K562 (cell line): ENCODE measurements around the gene PGA3. TPM values are rescaled to one million over a fixed set of nuclear protein-coding genes. Genes with fewer than 3 reads are reported as not detected.

Source experiments
- CREBBP ChIP-seq: IDR thresholded peaks from one replicate; pipeline ENCODE4 v1.6.1; 2012; ENCODE audit warnings: low read depth, mild to moderate bottlenecking, control low read depth, inconsistent platforms, low read length
- HLTF ChIP-seq: fragments of 450-650 bp; IDR thresholded peaks from 2 replicates; pipeline ENCODE4 v1.6.1; 2016
- LEF1 ChIP-seq: fragments of 450-650 bp; IDR thresholded peaks from 2 replicates; pipeline ENCODE4 v1.6.1; 2016; ENCODE audit warnings: mild to moderate bottlenecking
- MCM3 ChIP-seq: fragments of 450-650 bp; IDR thresholded peaks from 2 replicates; pipeline ENCODE4 v1.6.1; 2016
- NELFE ChIP-seq: IDR thresholded peaks from 2 replicates; pipeline ENCODE4 v1.6.1; 2011; ENCODE audit warnings: mild to moderate bottlenecking; ENCODE audit not compliant: insufficient read depth, insufficient read length
- NFXL1 ChIP-seq: fragments of 450-650 bp; formaldehyde crosslinking; IDR thresholded peaks from 2 replicates; pipeline ENCODE4 v1.4.0; 2021; ENCODE audit warnings: mild to moderate bottlenecking
- PRPF4 ChIP-seq: fragments of 200-400 bp; formaldehyde crosslinking; IDR thresholded peaks from one replicate; pipeline ENCODE4 v1.6.1; 2017; ENCODE audit warnings: low read length, low read depth, mild to moderate bottlenecking; ENCODE audit not compliant: insufficient read depth, poor library complexity, severe bottlenecking
- RBM22 ChIP-seq: fragments of 200-400 bp; formaldehyde crosslinking; IDR thresholded peaks from 2 replicates; pipeline ENCODE4 v1.6.1; 2018; ENCODE audit warnings: low read length, low read depth; ENCODE audit not compliant: poor library complexity, severe bottlenecking
- SMAD1 ChIP-seq: fragments of 150-350 bp; IDR thresholded peaks from 2 replicates; pipeline ENCODE4 v1.6.1; 2014; ENCODE audit warnings: low read length, low read depth; ENCODE audit not compliant: partially characterized antibody
- TAF1 ChIP-seq: IDR thresholded peaks from 2 replicates; pipeline ENCODE4 v1.6.1; 2011; ENCODE audit warnings: mild to moderate bottlenecking, low read length, moderate library complexity; ENCODE audit not compliant: insufficient read depth, control insufficient read depth, severe bottlenecking; ENCODE audit errors: extremely low read depth
- ZFP36 ChIP-seq: fragments of 150-350 bp; IDR thresholded peaks from 2 replicates; pipeline ENCODE4 v1.6.1; 2018; ENCODE audit warnings: low read length, low read depth; ENCODE audit not compliant: partially characterized antibody
- ZNF253 ChIP-seq: fragments of 250-450 bp; sonication (Bioruptor Pico); conservative IDR thresholded peaks from 2 replicates; pipeline ENCODE4 v1.6.1; 2021; ENCODE audit warnings: mild to moderate bottlenecking
- ZNF282 ChIP-seq: sonication (generic); formaldehyde crosslinking; IDR thresholded peaks from 2 replicates; pipeline ENCODE4 v1.8.1; 2023; ENCODE audit warnings: missing genetic modification reagents
- ZNF668 ChIP-seq: fragments of 250-450 bp; sonication (Bioruptor Pico); IDR thresholded peaks from 2 replicates; pipeline ENCODE4 v1.8.0; 2022; ENCODE audit warnings: mild to moderate bottlenecking, inconsistent platforms
- ZNF75A ChIP-seq: fragments of 450-650 bp; formaldehyde crosslinking; IDR thresholded peaks from 2 replicates; pipeline ENCODE4 v1.4.0; 2020; ENCODE audit warnings: mild to moderate bottlenecking
- polyA plus RNA-seq, 8 experiments: library from polyadenylated mRNA; depleted of rRNA in 4 of 8; stranded (reverse) in 5 of 8; unstranded in 3 of 8; fragments of >200 nt; fragmentation: Nextera tagmentation in 2 of 8; fragmentation: Illumina TruSeq in 1 of 8; extraction: Ambion mirVana in 2 of 8; extraction: Trizol in 1 of 8; gene quantifications; 2 replicates each; pipeline versions ENCODE4 v1.2.1 to v1.2.3, GENCODE V29; 2011 to 2014; ENCODE audit warnings: inconsistent platforms in 1 of 8, missing spikeins in 1 of 8
- total RNA-seq, 7 experiments: library from RNA; depleted of rRNA in 6 of 7; stranded (reverse); fragments of >200 nt in 6 of 7; fragmentation: Illumina TruSeq in 2 of 7; extraction: Trizol in 2 of 7; gene quantifications; 2 replicates each; pipeline versions ENCODE4 v1.2.1 to v1.2.3, GENCODE V29; 2011 to 2021; ENCODE audit warnings: low replicate concordance in 1 of 7
- TF ChIP-seq, protein P1 (sequence below): sonication (generic); formaldehyde crosslinking; IDR thresholded peaks from 2 replicates; pipeline ENCODE4 v1.8.0; 2022; ENCODE audit warnings: mild to moderate bottlenecking, low read depth, missing genetic modification reagents
- TF ChIP-seq, protein P2 (sequence below): fragments of 250-450 bp; sonication (Bioruptor Pico); IDR thresholded peaks from 2 replicates; pipeline ENCODE4 v1.8.0; 2022; ENCODE audit warnings: moderate library complexity, mild to moderate bottlenecking, inconsistent platforms
- TF ChIP-seq, protein P3 (sequence below): fragments of 450-650 bp; IDR thresholded peaks from 2 replicates; pipeline ENCODE4 v1.6.1; 2016
- TF ChIP-seq, protein P4 (sequence below): fragments of 200-400 bp; formaldehyde crosslinking; IDR thresholded peaks from 2 replicates; pipeline ENCODE4 v1.6.1; 2017; ENCODE audit warnings: mild to moderate bottlenecking, low read depth, low read length, moderate library complexity
- TF ChIP-seq, protein P5 (sequence below): fragments of 250-450 bp; sonication (Bioruptor Pico); IDR thresholded peaks from 2 replicates; pipeline ENCODE4 v1.5.0; 2021; ENCODE audit warnings: mild to moderate bottlenecking, moderate library complexity

Gene PGA3
- total and polyA plus RNA-seq, 9 of the 15 experiments (the other 6 are each of a cell fraction or from before 2014, with no cell fraction given), result 0.15 to 0.18 (median 0.18) TPM; not detected in 6

DNA sequence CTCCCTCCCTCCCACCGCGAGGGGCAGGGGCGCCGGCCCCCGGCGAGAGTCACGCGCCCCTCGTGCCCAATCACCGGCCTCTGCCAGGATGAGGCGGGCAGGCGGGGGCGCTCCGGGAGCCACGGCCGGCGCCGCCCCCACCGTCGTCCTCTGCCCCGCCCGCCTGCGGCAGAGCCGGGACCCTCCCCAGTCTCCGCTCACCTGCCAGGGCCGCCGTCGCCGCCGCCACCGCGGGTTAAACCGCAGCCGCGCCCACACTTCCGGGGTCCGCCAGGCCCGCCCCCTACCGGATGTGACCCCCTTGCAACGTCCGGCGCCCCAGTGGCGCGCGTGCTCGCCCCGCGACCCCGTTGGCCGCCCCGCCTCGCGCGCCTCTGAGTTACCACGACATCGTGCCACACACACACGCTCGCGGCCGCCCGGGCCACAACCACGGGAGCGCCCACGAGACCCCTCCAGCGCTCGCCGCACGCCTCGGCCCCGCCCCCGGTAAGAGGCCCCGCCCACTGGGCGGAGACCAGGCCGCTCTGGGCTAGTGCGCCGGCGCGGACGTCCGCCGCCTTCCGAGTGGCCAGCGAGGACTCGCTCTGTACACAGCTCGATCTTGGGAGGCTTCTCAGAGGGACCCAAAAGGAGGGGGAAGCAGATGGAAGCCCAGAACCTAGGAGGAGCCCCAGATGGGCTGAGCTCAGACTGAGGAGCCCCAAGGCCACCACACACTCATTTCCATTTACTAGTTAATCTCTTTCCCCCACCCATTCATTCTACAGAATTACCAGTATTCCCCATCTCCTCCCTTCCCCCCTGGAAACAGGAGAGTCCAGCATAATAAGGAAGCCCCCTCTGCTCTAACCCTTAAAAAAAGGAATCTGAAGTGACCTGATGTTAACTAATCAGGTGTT, 41.9 kb upstream of the PGA3 start, which contains the start of gene VPS37C (continued):
- TF ChIP-seq ZNF668, result no peak
- no peak for TF ChIP-seq HLTF
- no peak for TF ChIP-seq ZFP36
- no peak for TF ChIP-seq PRPF4
- TF ChIP-seq CREBBP, result no peak
- TF ChIP-seq, protein P1, sequence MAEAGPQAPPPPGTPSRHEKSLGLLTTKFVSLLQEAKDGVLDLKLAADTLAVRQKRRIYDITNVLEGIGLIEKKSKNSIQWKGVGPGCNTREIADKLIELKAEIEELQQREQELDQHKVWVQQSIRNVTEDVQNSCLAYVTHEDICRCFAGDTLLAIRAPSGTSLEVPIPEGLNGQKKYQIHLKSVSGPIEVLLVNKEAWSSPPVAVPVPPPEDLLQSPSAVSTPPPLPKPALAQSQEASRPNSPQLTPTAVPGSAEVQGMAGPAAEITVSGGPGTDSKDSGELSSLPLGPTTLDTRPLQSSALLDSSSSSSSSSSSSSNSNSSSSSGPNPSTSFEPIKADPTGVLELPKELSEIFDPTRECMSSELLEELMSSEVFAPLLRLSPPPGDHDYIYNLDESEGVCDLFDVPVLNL (CRISPR knock-in tag), result no peak
- TF ChIP-seq TAF1, result peak; percentile 76
- no peak for TF ChIP-seq MCM3
- TF ChIP-seq RBM22, result peak; percentile 21
- peak; percentile 21 for TF ChIP-seq SMAD1
- TF ChIP-seq, protein P2, sequence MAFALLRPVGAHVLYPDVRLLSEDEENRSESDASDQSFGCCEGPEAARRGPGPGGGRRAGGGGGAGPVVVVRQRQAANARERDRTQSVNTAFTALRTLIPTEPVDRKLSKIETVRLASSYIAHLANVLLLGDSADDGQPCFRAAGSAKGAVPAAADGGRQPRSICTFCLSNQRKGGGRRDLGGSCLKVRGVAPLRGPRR (CRISPR knock-in tag), result no peak
- no peak for TF ChIP-seq LEF1
- TF ChIP-seq, protein P3, sequence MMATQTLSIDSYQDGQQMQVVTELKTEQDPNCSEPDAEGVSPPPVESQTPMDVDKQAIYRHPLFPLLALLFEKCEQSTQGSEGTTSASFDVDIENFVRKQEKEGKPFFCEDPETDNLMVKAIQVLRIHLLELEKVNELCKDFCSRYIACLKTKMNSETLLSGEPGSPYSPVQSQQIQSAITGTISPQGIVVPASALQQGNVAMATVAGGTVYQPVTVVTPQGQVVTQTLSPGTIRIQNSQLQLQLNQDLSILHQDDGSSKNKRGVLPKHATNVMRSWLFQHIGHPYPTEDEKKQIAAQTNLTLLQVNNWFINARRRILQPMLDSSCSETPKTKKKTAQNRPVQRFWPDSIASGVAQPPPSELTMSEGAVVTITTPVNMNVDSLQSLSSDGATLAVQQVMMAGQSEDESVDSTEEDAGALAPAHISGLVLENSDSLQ, result no peak
- TF ChIP-seq ZNF253, result no peak
- TF ChIP-seq NFXL1 (CRISPR knock-in tag), result no peak
- TF ChIP-seq, protein P4, sequence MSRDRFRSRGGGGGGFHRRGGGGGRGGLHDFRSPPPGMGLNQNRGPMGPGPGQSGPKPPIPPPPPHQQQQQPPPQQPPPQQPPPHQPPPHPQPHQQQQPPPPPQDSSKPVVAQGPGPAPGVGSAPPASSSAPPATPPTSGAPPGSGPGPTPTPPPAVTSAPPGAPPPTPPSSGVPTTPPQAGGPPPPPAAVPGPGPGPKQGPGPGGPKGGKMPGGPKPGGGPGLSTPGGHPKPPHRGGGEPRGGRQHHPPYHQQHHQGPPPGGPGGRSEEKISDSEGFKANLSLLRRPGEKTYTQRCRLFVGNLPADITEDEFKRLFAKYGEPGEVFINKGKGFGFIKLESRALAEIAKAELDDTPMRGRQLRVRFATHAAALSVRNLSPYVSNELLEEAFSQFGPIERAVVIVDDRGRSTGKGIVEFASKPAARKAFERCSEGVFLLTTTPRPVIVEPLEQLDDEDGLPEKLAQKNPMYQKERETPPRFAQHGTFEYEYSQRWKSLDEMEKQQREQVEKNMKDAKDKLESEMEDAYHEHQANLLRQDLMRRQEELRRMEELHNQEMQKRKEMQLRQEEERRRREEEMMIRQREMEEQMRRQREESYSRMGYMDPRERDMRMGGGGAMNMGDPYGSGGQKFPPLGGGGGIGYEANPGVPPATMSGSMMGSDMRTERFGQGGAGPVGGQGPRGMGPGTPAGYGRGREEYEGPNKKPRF, result no peak
- no peak for TF ChIP-seq NELFE
- no peak for TF ChIP-seq ZNF282 (CRISPR knock-in tag)
- TF ChIP-seq, protein P5, sequence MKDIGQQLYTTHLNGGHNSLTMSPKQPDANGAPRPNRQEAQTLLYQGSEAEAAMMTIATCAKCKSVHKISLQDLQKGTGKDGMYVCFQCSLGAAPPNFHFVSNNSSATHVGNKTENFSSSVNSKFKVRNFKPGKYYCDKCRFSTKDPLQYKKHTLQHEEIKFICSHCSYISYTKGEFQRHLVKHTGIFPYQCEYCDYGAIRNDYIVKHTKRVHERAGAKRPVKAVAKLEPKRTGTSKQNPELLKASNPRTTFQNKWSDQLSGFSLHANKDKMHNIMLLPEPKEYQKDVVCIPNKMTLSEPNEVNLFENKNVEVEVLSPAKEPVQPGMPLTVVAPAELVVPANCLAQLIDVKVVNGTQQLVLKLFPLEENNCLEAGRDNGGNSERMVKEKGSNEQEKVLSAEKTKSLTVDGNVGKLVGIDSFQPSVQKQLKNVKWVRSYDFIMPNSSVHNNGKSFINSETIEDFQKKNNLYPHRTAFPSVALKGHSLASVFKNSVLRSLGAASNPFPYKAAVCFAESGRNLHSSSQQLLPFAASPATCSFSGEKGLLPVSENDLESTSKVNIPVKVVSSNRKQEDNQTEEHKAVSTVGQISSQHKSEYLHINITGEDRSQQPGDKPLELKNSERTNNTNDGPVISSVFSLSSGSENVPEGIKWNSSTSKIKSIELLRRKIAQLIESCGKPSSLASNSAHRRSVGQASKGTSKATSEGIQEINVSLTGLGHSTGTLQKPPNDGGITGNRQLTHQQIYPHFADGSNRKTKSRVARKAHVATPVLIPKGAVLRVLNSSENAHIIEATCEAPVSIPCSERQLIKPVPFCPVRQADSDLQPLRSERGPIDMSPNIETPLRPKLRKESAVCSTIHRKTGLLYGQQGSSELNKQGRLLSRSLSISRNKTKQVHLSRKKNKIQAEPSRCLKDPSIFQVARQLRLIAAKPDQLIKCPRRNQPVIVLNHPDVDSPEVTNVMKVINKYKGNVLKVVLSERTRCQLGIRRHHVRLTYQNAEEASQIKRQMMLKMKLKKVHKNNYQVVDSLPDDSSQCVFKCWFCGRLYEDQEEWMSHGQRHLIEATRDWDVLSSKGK (CRISPR knock-in tag), result no peak
- TF ChIP-seq ZNF75A (CRISPR knock-in tag), result no peak
